Bronchial epithelial cell (primary cell): ENCODE data around the gene PTGIS. TPM values are rescaled to one million over a fixed set of nuclear protein-coding genes. Genes with fewer than 3 reads are reported as not detected.

Experiments
- DNase-seq: peaks from one replicate; pipeline ENCODE4 v3.0.0-alpha.2; 2010; ENCODE audit warnings: low read depth
- FAIRE-seq: peaks from 2 replicates; lab custom pipeline; 2011; peaks lifted over from hg19 to GRCh38; lab: Jason Lieb, UNC
- H3K27me3 ChIP-seq: 2 replicates; pipeline ENCODE4 v1.5.1; 2011; ENCODE audit warnings: low read length; ENCODE audit not compliant: control insufficient read depth, insufficient read depth
- H3K36me3 ChIP-seq: 2 replicates; pipeline ENCODE4 v1.5.1; 2011; ENCODE audit warnings: low read length; ENCODE audit not compliant: control insufficient read depth, insufficient read depth
- H3K4me3 ChIP-seq: 2 replicates; pipeline ENCODE4 v1.5.1; 2011; ENCODE audit warnings: mild to moderate bottlenecking, low read depth, low read length, control low read depth
- total RNA-seq: library from RNA; depleted of rRNA; stranded (reverse); fragments of >200 nt; gene quantifications from 2 replicates; pipeline ENCODE4 v1.2.1, GENCODE V29; 2014
- TF ChIP-seq, protein P1 (sequence below): IDR thresholded peaks from 2 replicates; pipeline ENCODE4 v1.5.1; 2011; ENCODE audit warnings: mild to moderate bottlenecking, moderate library complexity, low read length, control low read depth, inconsistent platforms; ENCODE audit not compliant: insufficient read depth, severe bottlenecking

Gene PTGIS
- total RNA-seq, 1 donor from 2014 or later = 4.7 TPM

DNA sequence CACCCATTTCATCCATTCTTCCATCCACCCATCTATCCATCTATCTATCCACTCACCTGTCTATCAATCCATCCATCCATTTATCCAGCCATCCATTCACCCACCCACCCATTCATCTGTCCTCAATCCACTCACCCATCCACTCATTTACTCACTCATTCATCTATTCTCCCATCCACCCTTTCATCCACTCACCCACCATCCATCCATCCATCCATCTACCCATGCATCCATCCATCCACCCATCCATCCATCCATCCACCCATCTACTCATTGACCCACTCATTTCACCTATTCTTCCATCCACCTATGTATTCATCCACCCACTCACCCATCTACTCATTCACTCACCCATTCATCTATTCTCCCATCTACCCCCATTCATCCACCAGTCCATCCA, 24.2 kb upstream of the PTGIS start:
- no peak for FAIRE-seq
- Histone ChIP-seq H3K4me3 (no peak overlapping the region), H3K36me3 (no peaks in the 10 kb centered on the region)

DNA sequence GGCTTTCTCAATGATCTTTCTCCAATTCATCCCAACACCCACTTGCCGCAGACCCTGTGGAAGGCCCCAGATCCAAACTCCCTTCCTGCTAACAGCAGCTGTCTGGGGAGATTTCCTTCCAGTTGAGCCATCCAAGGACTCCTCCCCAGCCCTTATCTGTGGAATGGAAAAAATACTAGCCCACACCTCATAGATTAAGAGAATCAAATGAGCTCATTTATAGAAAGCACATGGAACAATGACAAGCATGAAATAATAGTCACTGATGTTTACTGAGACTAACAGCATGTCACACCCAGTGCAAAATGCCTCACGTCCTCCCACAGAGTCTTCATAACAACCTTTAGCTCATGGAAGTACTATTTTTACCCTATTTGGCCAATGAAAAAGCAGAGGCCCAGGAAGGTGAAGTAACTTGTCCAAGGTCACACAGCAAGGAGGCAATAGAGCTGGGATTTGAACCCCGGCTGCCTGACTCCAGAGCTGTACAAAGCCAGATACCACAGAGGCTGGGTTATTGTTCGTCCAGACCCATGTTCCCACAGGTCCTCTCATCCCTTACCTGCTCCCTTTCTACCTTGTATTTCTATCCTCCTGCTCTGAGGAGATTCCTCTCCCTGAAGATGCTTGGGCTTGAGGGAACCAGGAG, 23.4 kb upstream of the PTGIS start:
- FAIRE-seq = no peak
- H3K4me3 ChIP-seq = no peak overlapping the region

More for the DNA sequence above, 24.2 kb upstream of the PTGIS start:
- TF ChIP-seq, protein P1, sequence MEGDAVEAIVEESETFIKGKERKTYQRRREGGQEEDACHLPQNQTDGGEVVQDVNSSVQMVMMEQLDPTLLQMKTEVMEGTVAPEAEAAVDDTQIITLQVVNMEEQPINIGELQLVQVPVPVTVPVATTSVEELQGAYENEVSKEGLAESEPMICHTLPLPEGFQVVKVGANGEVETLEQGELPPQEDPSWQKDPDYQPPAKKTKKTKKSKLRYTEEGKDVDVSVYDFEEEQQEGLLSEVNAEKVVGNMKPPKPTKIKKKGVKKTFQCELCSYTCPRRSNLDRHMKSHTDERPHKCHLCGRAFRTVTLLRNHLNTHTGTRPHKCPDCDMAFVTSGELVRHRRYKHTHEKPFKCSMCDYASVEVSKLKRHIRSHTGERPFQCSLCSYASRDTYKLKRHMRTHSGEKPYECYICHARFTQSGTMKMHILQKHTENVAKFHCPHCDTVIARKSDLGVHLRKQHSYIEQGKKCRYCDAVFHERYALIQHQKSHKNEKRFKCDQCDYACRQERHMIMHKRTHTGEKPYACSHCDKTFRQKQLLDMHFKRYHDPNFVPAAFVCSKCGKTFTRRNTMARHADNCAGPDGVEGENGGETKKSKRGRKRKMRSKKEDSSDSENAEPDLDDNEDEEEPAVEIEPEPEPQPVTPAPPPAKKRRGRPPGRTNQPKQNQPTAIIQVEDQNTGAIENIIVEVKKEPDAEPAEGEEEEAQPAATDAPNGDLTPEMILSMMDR = no peak
- no peak for DNase-seq
- H3K27me3 ChIP-seq = peaks cover 1% of the 10 kb centered on the region

DNA sequence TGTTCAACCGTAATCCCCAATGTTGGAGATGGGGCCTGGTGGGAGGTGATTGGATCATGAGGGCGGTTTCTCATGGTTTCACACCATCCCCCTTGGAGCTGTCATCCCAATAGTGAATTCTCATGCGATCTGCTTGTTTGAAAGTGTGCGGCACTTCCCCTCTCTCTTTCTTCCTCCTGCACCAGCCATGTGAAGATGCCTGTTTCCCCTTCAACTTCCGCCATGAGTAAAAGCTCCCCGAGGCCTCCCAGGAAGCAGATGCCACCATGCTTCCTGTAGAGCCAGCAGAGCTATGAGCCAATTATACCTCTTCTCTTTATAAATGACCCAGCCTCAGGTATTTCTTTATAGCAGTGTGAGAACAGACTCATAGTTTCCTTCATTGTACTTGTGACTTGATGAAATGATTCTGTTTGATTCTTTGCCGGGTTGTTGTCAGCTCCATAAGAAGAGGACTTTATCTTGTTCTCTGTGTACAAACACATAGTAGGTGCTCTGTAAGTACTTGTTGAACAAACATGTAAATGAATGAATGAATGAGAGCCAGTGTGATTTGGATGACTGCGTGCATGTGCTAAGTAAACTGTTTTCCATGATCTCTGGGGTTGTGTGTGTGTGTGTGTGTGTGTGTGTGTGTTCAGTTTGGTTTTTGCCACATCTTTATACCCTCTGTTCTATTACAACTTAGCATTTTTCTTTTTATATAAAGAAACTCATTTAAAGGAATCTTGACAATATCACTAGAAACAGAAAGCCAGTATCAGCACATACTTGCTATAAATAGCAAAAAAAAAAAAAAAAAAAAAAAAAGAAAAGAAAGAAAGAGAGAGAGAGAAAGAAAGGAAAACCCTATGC, 22.5 kb upstream of the PTGIS start:
- Histone ChIP-seq H3K4me3 (no peak overlapping the region), H3K27me3 (peaks cover 1% of the 10 kb centered on the region), H3K36me3 (no peaks in the 10 kb centered on the region)
- TF ChIP-seq, protein P1 = no peak
- FAIRE-seq (no peak), DNase-seq (no peak)

More for the DNA sequence above, 23.4 kb upstream of the PTGIS start:
- DNase-seq = no peak
- Histone ChIP-seq H3K36me3 (no peaks in the 10 kb centered on the region), H3K27me3 (peaks cover 1% of the 10 kb centered on the region)
- TF ChIP-seq, protein P1 = no peak

DNA sequence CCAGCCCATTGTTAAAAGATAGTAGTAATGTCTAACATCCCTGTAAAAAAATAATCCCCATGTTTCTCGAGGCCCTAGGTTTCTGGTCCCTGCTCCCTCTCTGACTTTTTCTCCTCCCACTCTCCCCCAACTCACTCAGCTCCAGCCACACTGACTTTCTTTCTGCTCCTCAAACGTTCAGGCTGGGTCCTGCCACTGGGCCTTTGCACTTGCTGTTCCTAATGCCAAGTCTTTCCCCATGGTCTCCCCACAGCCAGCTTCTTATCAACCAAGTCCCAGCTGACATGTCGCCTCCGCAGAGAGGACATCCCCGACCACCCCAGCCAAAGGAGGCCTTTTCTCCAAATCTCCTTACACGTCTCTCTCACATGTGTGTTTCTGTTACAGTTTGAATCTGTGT, 21.8 kb upstream of the PTGIS start:
- TF ChIP-seq, protein P1 = no peak
- FAIRE-seq (no peak), DNase-seq (no peak)

DNA sequence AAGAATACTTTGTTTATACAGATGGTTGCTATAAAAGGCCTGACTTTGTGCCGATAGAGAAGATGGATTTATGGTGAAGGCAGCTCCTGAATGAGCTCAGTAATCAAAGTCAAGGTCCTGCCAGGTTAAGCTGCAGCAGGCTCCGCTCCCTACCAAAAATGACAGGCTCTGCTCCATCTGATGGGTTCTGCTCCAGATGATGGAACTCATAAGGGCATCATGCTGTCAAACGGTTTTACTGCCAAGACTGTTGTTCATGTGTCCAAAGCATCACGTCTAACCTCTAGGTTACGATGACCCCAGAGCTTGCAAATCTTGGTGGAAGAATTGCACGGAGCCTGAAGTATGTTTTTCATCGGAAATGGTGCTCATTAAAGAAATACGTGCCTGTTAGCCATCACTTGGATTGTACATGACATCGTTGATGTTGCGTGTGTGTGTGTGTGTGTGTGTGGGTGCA, 19.2 kb upstream of the PTGIS start:
- no peak for DNase-seq
- TF ChIP-seq, protein P1 = no peak
- H3K36me3 ChIP-seq = no peaks in the 10 kb centered on the region
- FAIRE-seq = no peak
- peaks cover 3% of the 10 kb centered on the region for H3K27me3 ChIP-seq
- no peak overlapping the region for H3K4me3 ChIP-seq

More for the DNA sequence above, 21.8 kb upstream of the PTGIS start:
- no peak overlapping the region for H3K4me3 ChIP-seq
- H3K27me3 ChIP-seq = peaks cover 4% of the 10 kb centered on the region
- no peaks in the 10 kb centered on the region for H3K36me3 ChIP-seq
